ENCODE data around the gene ELMO1. TPM values are rescaled to one million over a fixed set of nuclear protein-coding genes. Genes with fewer than 3 reads are reported as not detected.
A peak's percentile ranks its signal among the peaks of the same experiment; 100 is the strongest.

Gene ELMO1
- total RNA-seq, 2 donors from 2014 or later = 66.0 to 72.2 TPM

GRCh38 chr7:37197108-37197507 lies 251.6 kb downstream of the ELMO1 start:
- no peaks in the 10 kb centered on the region for H3K27me3 ChIP-seq (replicated peaks; ENCODE audit: insufficient read depth)
- no peak overlapping the region for H3K4me3 ChIP-seq
- H3K9me3 ChIP-seq = no peaks in the 10 kb centered on the region
- no peak overlapping the region for H3K27ac ChIP-seq
- DNase-seq (ENCODE audit: low spot score) (no peak), ATAC-seq (ENCODE audit: insufficient number of reproducible peaks, low FRiP score, low read depth) (no peak)
- no peak for TF ChIP-seq CTCF (IDR thresholded peaks at IDR 0.05)
- no peaks in the 10 kb centered on the region for H3K36me3 ChIP-seq
- peaks cover 11 to 29% of the 10 kb centered on the region in 2 donors for H3K4me1 ChIP-seq (ENCODE audit: control insufficient read depth in 1 of 2, low read depth in 2 of 2)

- DNase-seq (ENCODE audit: low spot score) (no peak), ATAC-seq (ENCODE audit: insufficient number of reproducible peaks, low FRiP score, low read depth) (no peak)
- Histone ChIP-seq H3K27me3 (replicated peaks; ENCODE audit: insufficient read depth) (no peaks in the 10 kb centered on the region), H3K27ac (no peak overlapping the region), H3K4me1 (ENCODE audit: control insufficient read depth in 1 of 2, low read depth in 2 of 2) (peaks cover 8 to 25% of the 10 kb centered on the region in 2 donors), H3K36me3 (no peaks in the 10 kb centered on the region), H3K9me3 (no peaks in the 10 kb centered on the region), H3K4me3 (no peak overlapping the region)
- TF ChIP-seq CTCF (IDR thresholded peaks at IDR 0.05) = no peak
These were observed 252.0 kb downstream of the ELMO1 start for GRCh38 chr7:37196676-37197075.

- no peaks in the 10 kb centered on the region for H3K27me3 ChIP-seq (replicated peaks; ENCODE audit: insufficient read depth)
- H3K36me3 ChIP-seq = no peaks in the 10 kb centered on the region
- no peaks in the 10 kb centered on the region for H3K9me3 ChIP-seq
- H3K4me1 ChIP-seq (ENCODE audit: control insufficient read depth in 1 of 2, low read depth in 2 of 2) = peaks cover 0 to 13% of the 10 kb centered on the region in 2 donors
- ATAC-seq (ENCODE audit: insufficient number of reproducible peaks, low FRiP score, low read depth) (no peak), DNase-seq (ENCODE audit: low spot score) (no peak)
- no peak overlapping the region for H3K27ac ChIP-seq
- no peak for TF ChIP-seq CTCF (IDR thresholded peaks at IDR 0.05)
- H3K4me3 ChIP-seq = no peak overlapping the region
These were observed 253.3 kb downstream of the ELMO1 start for GRCh38 chr7:37195388-37195787.

- Histone ChIP-seq H3K27me3 (replicated peaks; ENCODE audit: insufficient read depth) (no peaks in the 10 kb centered on the region), H3K27ac (no peak overlapping the region), H3K4me1 (ENCODE audit: control insufficient read depth in 1 of 2, low read depth in 2 of 2) (peaks cover 0 to 12% of the 10 kb centered on the region in 2 donors), H3K36me3 (no peaks in the 10 kb centered on the region), H3K4me3 (no peak overlapping the region), H3K9me3 (no peaks in the 10 kb centered on the region)
- ATAC-seq (ENCODE audit: insufficient number of reproducible peaks, low FRiP score, low read depth) = no peak
- DNase-seq (ENCODE audit: low spot score) = no peak
- TF ChIP-seq CTCF (IDR thresholded peaks at IDR 0.05) = no peak
These were observed 253.7 kb downstream of the ELMO1 start for GRCh38 chr7:37194943-37195342.

- no peaks in the 10 kb centered on the region for H3K9me3 ChIP-seq
- H3K27me3 ChIP-seq (replicated peaks; ENCODE audit: insufficient read depth) = no peaks in the 10 kb centered on the region
- no peaks in the 10 kb centered on the region for H3K36me3 ChIP-seq
- peaks cover 0 to 5% of the 10 kb centered on the region in 2 donors for H3K4me1 ChIP-seq (ENCODE audit: control insufficient read depth in 1 of 2, low read depth in 2 of 2)
- no peak overlapping the region for H3K4me3 ChIP-seq
- no peak overlapping the region for H3K27ac ChIP-seq
- TF ChIP-seq CTCF (IDR thresholded peaks at IDR 0.05) = no peak
- DNase-seq (ENCODE audit: low spot score) (no peak), ATAC-seq (ENCODE audit: insufficient number of reproducible peaks, low FRiP score, low read depth) (peak; percentile 15)
These were observed 254.9 kb downstream of the ELMO1 start for GRCh38 chr7:37193775-37194135.

Data from thoracic aorta (tissue), 2 donors.